Endothelial cell of umbilical vein (primary cell): ENCODE data around the gene CPLANE2. TPM values are rescaled to one million over a fixed set of nuclear protein-coding genes. Genes with fewer than 3 reads are reported as not detected.
"Not testable (repeated sequence)": the region's sequence is repeated elsewhere in the genome, so short reads cannot be mapped to it uniquely, and the experiment has no call there.

Experiments used
- BruUV-seq: library from RNA; stranded (reverse); fragments of 400-500 nt; replicated peaks from 2 replicates; lab custom pipeline; 2021; lab: Mats Ljungman, UMichigan
- CTCF ChIA-PET: fragments of 300-600, 350-600 bp; sonication (Branson Sonifier 250); formaldehyde crosslinking; loops from one replicate; lab custom pipeline; 2021; ENCODE audit warnings: antibody characterized with exemption, inconsistent platforms; lab: Charles Lee
- POLR2A ChIA-PET: fragments of 300-600, 350-600 bp; sonication (Branson Sonifier 250); formaldehyde crosslinking; loops from one replicate; lab custom pipeline; 2021; ENCODE audit warnings: antibody characterized with exemption, inconsistent platforms; lab: Charles Lee
- DNase-seq: peaks from one replicate; pipeline ENCODE4 v3.0.0-alpha.2; 2011; ENCODE audit warnings: low read depth, low spot score
- FAIRE-seq: peaks from 2 replicates; lab custom pipeline; 2011; peaks lifted over from hg19 to GRCh38; lab: Jason Lieb, UNC
- H2AFZ ChIP-seq: 2 replicates; pipeline ENCODE4 v1.6.0; 2012; ENCODE audit warnings: low read depth, low read length, control low read depth, inconsistent platforms
- H3K27ac ChIP-seq: 2 replicates; pipeline ENCODE4 v1.5.1; 2011; ENCODE audit warnings: low read depth, mild to moderate bottlenecking, control low read depth, low read length, moderate library complexity; ENCODE audit not compliant: insufficient read depth
- H3K27me3 ChIP-seq, 2 experiments: 2 replicates each; pipeline versions ENCODE4 v1.6.0 to v1.6.1; 2011; ENCODE audit warnings: low read length in 2 of 2, mixed read lengths in 1 of 2; ENCODE audit not compliant: control insufficient read depth in 2 of 2, insufficient read depth in 2 of 2
- H3K36me3 ChIP-seq, 2 experiments: 2 replicates in 1 of 2; 3 replicates in 1 of 2; pipeline ENCODE4 v1.5.1; 2011; ENCODE audit warnings: low read length in 2 of 2, mild to moderate bottlenecking in 1 of 2, moderate library complexity in 1 of 2; ENCODE audit not compliant: control insufficient read depth in 2 of 2, insufficient read depth in 2 of 2; ENCODE audit errors: extremely low read depth in 1 of 2
- H3K4me1 ChIP-seq: 3 replicates; pipeline ENCODE4 v1.5.1; 2011; ENCODE audit warnings: mild to moderate bottlenecking, low read length; ENCODE audit not compliant: control insufficient read depth, insufficient read depth; ENCODE audit errors: extremely low read depth
- H3K4me2 ChIP-seq: 2 replicates; pipeline ENCODE4 v1.6.1; 2011; ENCODE audit warnings: low read length, control low read depth, mixed read lengths; ENCODE audit not compliant: insufficient read depth
- H3K4me3 ChIP-seq, 3 experiments: fragments of 200-600 bp in 1 of 3; sonication (generic), shearing (Covaris generic) in 1 of 3; replicated peaks in 1 of 3; 2 replicates each; pipeline ENCODE4 v1.5.1; 2011 to 2016; ENCODE audit warnings: control low read depth in 3 of 3, low read length in 3 of 3, mild to moderate bottlenecking in 2 of 3, inconsistent platforms in 1 of 3, low read depth in 1 of 3, moderate library complexity in 1 of 3; ENCODE audit not compliant: insufficient read depth in 1 of 3
- H3K79me2 ChIP-seq: 2 replicates; pipeline ENCODE4 v1.6.0; 2012; ENCODE audit warnings: low read length, inconsistent platforms; ENCODE audit not compliant: control insufficient read depth, insufficient read depth
- H3K9ac ChIP-seq: replicated peaks from 2 replicates; pipeline ENCODE3; 2011; ENCODE audit warnings: low read length, control low read depth; ENCODE audit not compliant: insufficient read depth; ENCODE audit errors: extremely low read depth
- H3K9me1 ChIP-seq: replicated peaks from 3 replicates; pipeline ENCODE4 v1.6.0; 2011; ENCODE audit warnings: mild to moderate bottlenecking, low read length; ENCODE audit not compliant: control insufficient read depth, insufficient read depth; ENCODE audit errors: extremely low read depth
- H3K9me3 ChIP-seq: replicated peaks from 2 replicates; pipeline ENCODE4 v1.5.1; 2012; ENCODE audit warnings: low read length, inconsistent platforms; ENCODE audit not compliant: control insufficient read depth, insufficient read depth
- H4K20me1 ChIP-seq: replicated peaks from 2 replicates; pipeline ENCODE3; 2011; ENCODE audit warnings: mild to moderate bottlenecking, low read length; ENCODE audit not compliant: control insufficient read depth, insufficient read depth; ENCODE audit errors: extremely low read depth
- EZH2 ChIP-seq: IDR thresholded peaks from 2 replicates; pipeline ENCODE4 v1.6.1; 2012; ENCODE audit warnings: borderline replicate concordance, low read depth, mild to moderate bottlenecking, moderate library complexity, low read length, inconsistent platforms; ENCODE audit not compliant: severe bottlenecking
- FOS ChIP-seq: IDR thresholded peaks from 2 replicates; pipeline ENCODE4 v1.6.1; 2011; ENCODE audit warnings: mild to moderate bottlenecking, low read length, moderate library complexity, borderline replicate concordance; ENCODE audit not compliant: insufficient read depth
- GATA2 ChIP-seq: IDR thresholded peaks from 2 replicates; pipeline ENCODE4 v1.7.0; 2011; ENCODE audit warnings: low read depth, mild to moderate bottlenecking, moderate library complexity, mixed read lengths, low read length; ENCODE audit not compliant: insufficient read length, insufficient read depth
- JUN ChIP-seq: IDR thresholded peaks from 2 replicates; pipeline ENCODE4 v1.6.1; 2011; ENCODE audit warnings: borderline replicate concordance, low read depth; ENCODE audit not compliant: insufficient read length, insufficient read depth
- MYC ChIP-seq: IDR thresholded peaks from one replicate; pipeline ENCODE4 v1.6.1; 2011; ENCODE audit warnings: mild to moderate bottlenecking, low read depth, low read length
- POLR2A ChIP-seq: IDR thresholded peaks from 2 replicates; pipeline ENCODE4 v1.6.1; 2012; ENCODE audit warnings: low read depth, mild to moderate bottlenecking, control low read depth, low read length
- POLR2AphosphoS5 ChIP-seq: IDR thresholded peaks from 2 replicates; pipeline ENCODE4 v1.6.1; 2012; ENCODE audit warnings: low read depth, mild to moderate bottlenecking, control low read depth, low read length, moderate library complexity; ENCODE audit not compliant: insufficient read depth
- dilution Hi-C: fragments of 300-500 bp; cut with MboI; formaldehyde crosslinking; loops from one replicate; pipeline ENCODE4 v1.15.0; 2019; ENCODE audit warnings: low sequenced_read_pairs; ENCODE audit not compliant: extremely low pct_ligation_motif_present
- intact Hi-C: fragments of 100-400 bp; cut with micrococcal nuclease; formaldehyde crosslinking; loops from one replicate; pipeline ENCODE4 v1.10.0; 2022
- polyA plus RNA-seq, 4 experiments: library from polyadenylated mRNA; depleted of rRNA in 3 of 4; stranded (reverse) in 3 of 4; unstranded in 1 of 4; fragments of >200 nt; gene quantifications; 2 replicates each; pipeline versions ENCODE4 v1.2.1 to v1.2.3, GENCODE V29; 2011 to 2012; ENCODE audit warnings: missing spikeins in 1 of 4
- total RNA-seq: library from RNA; stranded (reverse); gene quantifications from 2 replicates; pipeline ENCODE4 v1.2.3, GENCODE V29; 2021
- TF ChIP-seq, protein P1 (sequence below), 2 donors: IDR thresholded peaks; 1 replicate in 1 of 2; 2 replicates in 1 of 2; pipeline ENCODE4 v1.5.1; 2011; ENCODE audit warnings: low read length in 2 of 2, mild to moderate bottlenecking in 2 of 2, moderate library complexity in 2 of 2, control low read depth in 1 of 2, inconsistent platforms in 1 of 2, low read depth in 1 of 2; ENCODE audit not compliant: insufficient read depth in 1 of 2; ENCODE audit errors: extremely low read depth in 1 of 2
- TF ChIP-seq, protein P2 (sequence below): IDR thresholded peaks from 2 replicates; pipeline ENCODE4 v1.6.1; 2011; ENCODE audit not compliant: insufficient read depth, insufficient read length

Gene CPLANE2
- total and polyA plus RNA-seq, 2 donors (not counting 3 experiments of a cell fraction or from before 2014, with no cell fraction given): 3.9 to 4.6 TPM

GRCh38 chr1:16224472-16224871 is 12.5 kb downstream of the CPLANE2 start:
- Histone ChIP-seq H3K4me1 (no peaks in the 10 kb centered on the region), H3K4me3 (no peak overlapping the region), H3K9me3 (no peaks in the 10 kb centered on the region), H3K79me2 (no peaks in the 10 kb centered on the region), H3K27ac (no peak overlapping the region), H2AFZ (no peak overlapping the region), H3K36me3 (no peaks in the 10 kb centered on the region), H4K20me1 (no peaks in the 10 kb centered on the region), H3K27me3 (peaks cover 23 to 24% of the 10 kb centered on the region in 2 experiments), H3K9me1 (no peaks in the 10 kb centered on the region), H3K9ac (no peak overlapping the region), H3K4me2 (no peak overlapping the region)
- intact Hi-C loops (no loop called here), dilution Hi-C loops (no loop called here)
- no TSS peak for BruUV-seq
- no peak for TF ChIP-seq EZH2
- TF ChIP-seq POLR2A: no peak
- TF ChIP-seq, protein P1, sequence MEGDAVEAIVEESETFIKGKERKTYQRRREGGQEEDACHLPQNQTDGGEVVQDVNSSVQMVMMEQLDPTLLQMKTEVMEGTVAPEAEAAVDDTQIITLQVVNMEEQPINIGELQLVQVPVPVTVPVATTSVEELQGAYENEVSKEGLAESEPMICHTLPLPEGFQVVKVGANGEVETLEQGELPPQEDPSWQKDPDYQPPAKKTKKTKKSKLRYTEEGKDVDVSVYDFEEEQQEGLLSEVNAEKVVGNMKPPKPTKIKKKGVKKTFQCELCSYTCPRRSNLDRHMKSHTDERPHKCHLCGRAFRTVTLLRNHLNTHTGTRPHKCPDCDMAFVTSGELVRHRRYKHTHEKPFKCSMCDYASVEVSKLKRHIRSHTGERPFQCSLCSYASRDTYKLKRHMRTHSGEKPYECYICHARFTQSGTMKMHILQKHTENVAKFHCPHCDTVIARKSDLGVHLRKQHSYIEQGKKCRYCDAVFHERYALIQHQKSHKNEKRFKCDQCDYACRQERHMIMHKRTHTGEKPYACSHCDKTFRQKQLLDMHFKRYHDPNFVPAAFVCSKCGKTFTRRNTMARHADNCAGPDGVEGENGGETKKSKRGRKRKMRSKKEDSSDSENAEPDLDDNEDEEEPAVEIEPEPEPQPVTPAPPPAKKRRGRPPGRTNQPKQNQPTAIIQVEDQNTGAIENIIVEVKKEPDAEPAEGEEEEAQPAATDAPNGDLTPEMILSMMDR (IDR thresholded peaks at IDR 0.05; ENCODE audit: extremely low read depth in 1 of 2, insufficient read depth in 1 of 2, low read depth in 1 of 2, low read length in 2 of 2): no peak
- TF ChIP-seq GATA2: no peak
- TF ChIP-seq JUN: no peak
- TF ChIP-seq FOS: no peak
- TF ChIP-seq MYC: no peak
- TF ChIP-seq, protein P2, sequence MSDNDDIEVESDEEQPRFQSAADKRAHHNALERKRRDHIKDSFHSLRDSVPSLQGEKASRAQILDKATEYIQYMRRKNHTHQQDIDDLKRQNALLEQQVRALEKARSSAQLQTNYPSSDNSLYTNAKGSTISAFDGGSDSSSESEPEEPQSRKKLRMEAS: no peak
- no peak for TF ChIP-seq POLR2AphosphoS5
- no peak for DNase-seq
- FAIRE-seq: no peak
- CTCF ChIA-PET: no interaction called here
- POLR2A ChIA-PET: no interaction called here

DNA sequence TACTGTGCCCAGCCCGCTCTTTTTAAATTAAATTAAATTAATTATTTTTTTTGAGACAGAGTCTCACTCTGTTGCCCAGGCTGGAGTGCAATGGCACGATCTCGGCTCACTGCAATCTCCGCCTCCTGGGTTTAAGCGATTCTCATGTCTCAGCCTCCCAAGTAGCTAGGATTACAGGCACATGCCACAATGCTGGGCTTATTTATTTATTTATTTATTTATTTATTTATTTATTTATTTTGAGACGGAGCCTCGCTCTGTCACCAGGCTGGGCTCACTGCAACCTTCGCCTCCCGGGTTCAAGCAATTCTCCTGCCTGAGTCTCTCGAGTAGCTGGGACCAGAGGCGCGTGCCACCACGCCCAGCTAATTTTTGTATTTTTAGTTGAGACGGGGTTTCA is 14.3 kb downstream of the CPLANE2 start:
- POLR2A ChIA-PET, FAIRE-seq, H3K9me3 ChIP-seq, H3K27ac ChIP-seq, H3K9me1 ChIP-seq, DNase-seq, intact Hi-C loops, H4K20me1 ChIP-seq, H3K9ac ChIP-seq, dilution Hi-C loops, H3K79me2 ChIP-seq, H3K36me3 ChIP-seq, H3K4me2 ChIP-seq, H3K4me3 ChIP-seq, H3K4me1 ChIP-seq, BruUV-seq, H2AFZ ChIP-seq: not testable (repeated sequence)
- H3K27me3 ChIP-seq: peaks cover 15 to 17% of the 10 kb centered on the region in 2 experiments
- CTCF ChIA-PET: interaction anchor here (1.2 to 2.9 kb wide), 2 partner anchors 12 to 147 kb away, joined by 3 to 8 read pairs; no protein-coding TSS in a partner anchor
